GM12878 (cell line): Measurements from ENCODE around the gene ETV2. TPM values are rescaled to one million over a fixed set of nuclear protein-coding genes. Genes with fewer than 3 reads are reported as not detected.

Experiments used
- ATAC-seq: fragments of 200-7000 bp; cut with Tn5 transposase; 3 replicates; pipeline ENCODE4 v1.9.1; 2020; ENCODE audit warnings: mild to moderate bottlenecking, moderate library complexity
- BruUV-seq: library from RNA; stranded (reverse); fragments of 400-500 nt; replicated peaks from 2 replicates; lab custom pipeline; 2021; lab: Mats Ljungman, UMichigan
- CTCF ChIA-PET: fragments of 300-600 bp; sonication (Branson Sonifier 250); formaldehyde crosslinking; extraction: SDS; loops from one replicate; lab custom pipeline; 2021; ENCODE audit warnings: inconsistent platforms; lab: Yijun Ruan, JAX
- POLR2A ChIA-PET: fragments of 350-600 bp; formaldehyde crosslinking; extraction: SDS; loops from one replicate; lab custom pipeline; 2021; ENCODE audit warnings: inconsistent platforms; lab: Charles Lee
- RAD21 ChIA-PET: fragments of 300-600 bp; sonication (Branson Sonifier 250); formaldehyde crosslinking; loops from one replicate; lab custom pipeline; 2023; ENCODE audit warnings: antibody characterized with exemption; ENCODE audit not compliant: unreplicated experiment; lab: Charles Lee
- SMC1A ChIA-PET: fragments of 300-600 bp; sonication (Branson Sonifier 250); formaldehyde crosslinking; loops from one replicate; lab custom pipeline; 2023; ENCODE audit not compliant: unreplicated experiment, uncharacterized antibody; lab: Charles Lee
- DNase-seq: peaks from one replicate; pipeline ENCODE4 v3.0.0-alpha.2; 2011; ENCODE audit warnings: low read depth, low spot score
- FAIRE-seq: peaks from 3 replicates; lab custom pipeline; 2011; peaks lifted over from hg19 to GRCh38; lab: Jason Lieb, UNC
- H2AFZ ChIP-seq: 2 replicates; pipeline ENCODE4 v1.6.0; 2011; ENCODE audit warnings: low read depth, low read length, control low read depth; ENCODE audit not compliant: control insufficient read depth
- H3K27ac ChIP-seq: 2 replicates; pipeline ENCODE4 v1.5.1; 2011; ENCODE audit warnings: control low read depth; ENCODE audit not compliant: control insufficient read depth, insufficient read depth
- H3K27me3 ChIP-seq, 2 experiments: replicated peaks in 1 of 2; 2 replicates each; pipeline versions ENCODE4 v1.6.0 to v1.6.1; 2011; ENCODE audit warnings: low read length in 1 of 2; ENCODE audit not compliant: control insufficient read depth in 2 of 2, insufficient read depth in 2 of 2
- H3K36me3 ChIP-seq, 2 experiments: 2 replicates each; pipeline ENCODE4 v1.5.1; 2011; ENCODE audit warnings: low read length in 1 of 2; ENCODE audit not compliant: control insufficient read depth in 2 of 2, insufficient read depth in 2 of 2
- H3K4me1 ChIP-seq: 2 replicates; pipeline ENCODE4 v1.6.1; 2011; ENCODE audit warnings: mild to moderate bottlenecking, low read length, moderate library complexity, mixed read lengths; ENCODE audit not compliant: control insufficient read depth, insufficient read depth
- H3K4me2 ChIP-seq: 2 replicates; pipeline ENCODE4 v1.6.0; 2011; ENCODE audit warnings: control low read depth; ENCODE audit not compliant: control insufficient read depth, insufficient read depth
- H3K4me3 ChIP-seq: fragments of 200-600 bp; sonication (generic); 2 replicates; pipeline ENCODE4 v1.5.1; 2016
- H3K79me2 ChIP-seq: 2 replicates; pipeline ENCODE4 v1.6.0; 2011; ENCODE audit warnings: low read length; ENCODE audit not compliant: control insufficient read depth, insufficient read depth
- H3K9ac ChIP-seq: 2 replicates; pipeline ENCODE4 v1.8.0; 2011; ENCODE audit warnings: low read length, control low read depth, mixed read lengths; ENCODE audit not compliant: control insufficient read depth, insufficient read depth
- H3K9me3 ChIP-seq: replicated peaks from 3 replicates; pipeline ENCODE4 v1.5.1; 2011; ENCODE audit warnings: mild to moderate bottlenecking, low read length; ENCODE audit not compliant: control insufficient read depth, insufficient read depth
- H4K20me1 ChIP-seq: 2 replicates; pipeline ENCODE4 v1.6.0; 2011; ENCODE audit not compliant: control insufficient read depth, insufficient read depth
- CREB1 ChIP-seq: IDR thresholded peaks from 2 replicates; pipeline ENCODE4 v1.6.1; 2012; ENCODE audit warnings: low read depth, mild to moderate bottlenecking, inconsistent platforms
- E2F8 ChIP-seq: fragments of 450-650 bp; IDR thresholded peaks from 2 replicates; pipeline ENCODE4 v1.6.1; 2018; ENCODE audit warnings: mild to moderate bottlenecking, low read depth, moderate library complexity; ENCODE audit not compliant: partially characterized antibody
- IRF5 ChIP-seq: fragments of 450-650 bp; IDR thresholded peaks from 2 replicates; pipeline ENCODE4 v1.6.1; 2017; ENCODE audit warnings: borderline replicate concordance
- MTA2 ChIP-seq: fragments of 450-650 bp; IDR thresholded peaks from 2 replicates; pipeline ENCODE4 v1.6.1; 2016; ENCODE audit warnings: low read depth, mild to moderate bottlenecking, moderate library complexity
- NFIC ChIP-seq: IDR thresholded peaks from 2 replicates; pipeline ENCODE4 v1.6.1; 2012; ENCODE audit warnings: low read depth, mild to moderate bottlenecking, inconsistent platforms, low read length, moderate library complexity
- POLR2AphosphoS2 ChIP-seq: IDR thresholded peaks from 2 replicates; pipeline ENCODE4 v1.6.1; 2011; ENCODE audit warnings: low read depth, mild to moderate bottlenecking, low read length, improper control_type of control experiment, moderate library complexity
- POU2F2 ChIP-seq: IDR thresholded peaks from 3 replicates; pipeline ENCODE4 v1.6.1; 2011; ENCODE audit warnings: low read depth, mild to moderate bottlenecking, low read length, borderline replicate concordance
- RFX5 ChIP-seq: IDR thresholded peaks from 2 replicates; pipeline ENCODE4 v1.6.1; 2011; ENCODE audit warnings: low read depth, low read length, improper control_type of control experiment
- SPI1 ChIP-seq: IDR thresholded peaks from 2 replicates; pipeline ENCODE4 v1.6.1; 2011; ENCODE audit warnings: low read depth, mild to moderate bottlenecking, low read length, moderate library complexity, borderline replicate concordance; ENCODE audit not compliant: insufficient read depth
- WGBS: methylation state at CpG from one replicate; pipeline ENCODE4 v1.1.6; 2016; ENCODE audit warnings: low lambda C conversion rate; ENCODE audit not compliant: insufficient replicate concordance, insufficient coverage; ENCODE audit errors: missing lambda C conversion rate; 5-methylcytosine and 5-hydroxymethylcytosine counted together
- in situ Hi-C: fragments of 300-500 bp; cut with MboI; formaldehyde crosslinking; loops from 9 replicates; pipeline ENCODE4 v1.14.3; 2018; ENCODE audit warnings: mixed read lengths
- intact Hi-C: fragments of 100-400 bp; cut with micrococcal nuclease; formaldehyde crosslinking; loops from one replicate; pipeline ENCODE4 v1.14.2; 2022; ENCODE audit not compliant: unreplicated experiment
- polyA plus RNA-seq, 11 experiments: library from polyadenylated mRNA; depleted of rRNA in 4 of 11; unstranded in 6 of 11; stranded (reverse) in 5 of 11; fragments of >200 nt; fragmentation: Nextera tagmentation in 4 of 11; fragmentation: Illumina TruSeq in 1 of 11; extraction: Ambion mirVana in 4 of 11; extraction: Trizol in 1 of 11; gene quantifications; 1 replicate in 1 of 11; 2 replicates in 10 of 11; pipeline versions ENCODE4 v1.2.1 to v1.2.3, GENCODE V29; 2011 to 2016; ENCODE audit warnings: inconsistent platforms in 2 of 11, missing spikeins in 2 of 11, low read depth in 1 of 11
- total RNA-seq, 4 experiments: library from RNA; depleted of rRNA in 3 of 4; stranded (reverse); fragments of >200 nt in 3 of 4; fragmentation: Illumina TruSeq in 1 of 4; extraction: Trizol in 1 of 4; gene quantifications; 2 replicates each; pipeline versions ENCODE4 v1.2.1 to v1.2.3, GENCODE V29; 2013 to 2021

ETV2 gene
- total and polyA plus RNA-seq, 10 of the 15 experiments (the other 5 are each of a cell fraction or from before 2014, with no cell fraction given), result 0.10 to 1.4 (median 0.54) TPM; not detected in 1

- peak; percentile 34; the same call in 1 of the 2 replicates for TF ChIP-seq MTA2
- TF ChIP-seq RFX5, result no peak
- ChIA-PET CTCF (interaction anchor here (1.0 to 1.6 kb wide), 4 partner anchors 16 to 102 kb away, joined by 3 to 5 read pairs (median 4); no protein-coding TSS in a partner anchor), POLR2A (interaction anchor here (0.7 to 3.7 kb wide), 7 partner anchors 10 to 103 kb away, joined by 3 to 30 read pairs (median 6); partner anchors contain the start of gene COX6B1), SMC1A (interaction anchor here (0.9 to 2.3 kb wide), 3 partner anchors 12 to 102 kb away, joined by 3 to 8 read pairs (median 4); no protein-coding TSS in a partner anchor), RAD21 (interaction anchor here (0.8 to 1.2 kb wide), 3 partner anchors 36 to 102 kb away, joined by 3 read pairs; partner anchors contain the start of gene COX6B1)
- peak overlapping the region; percentile 95 for H3K9ac ChIP-seq
- DNase-seq (no peak), FAIRE-seq (no peak), ATAC-seq (peak; percentile 9; the same call in 2 of the 3 replicates)
- peak overlapping the region; percentile 52 for H3K4me2 ChIP-seq
- intact Hi-C loops, result loop anchor here (5.0 kb wide), 1 partner anchor 65 kb away; the partner anchor contains the start of gene TMEM147
- 25% methylated on average over 9 of the region's 9 CpGs for WGBS
- peaks cover 4% of the 10 kb centered on the region for H3K79me2 ChIP-seq
- in situ Hi-C loops, result no loop called here
- H3K36me3 ChIP-seq, result no peaks in the 10 kb centered on the region
- H4K20me1 ChIP-seq, result no peaks in the 10 kb centered on the region
- peak overlapping the region; percentile 91 for H2AFZ ChIP-seq
- peaks cover 17% of the 10 kb centered on the region for H3K4me1 ChIP-seq
- peak overlapping the region; percentile 81 for H3K27ac ChIP-seq
- BruUV-seq, result TSS peak; percentile 97
- peaks cover 9% of the 10 kb centered on the region for H3K9me3 ChIP-seq
- H3K4me3 ChIP-seq, result peak overlapping the region; percentile 74; the same call in 1 of the 2 replicates
- no peaks in the 10 kb centered on the region for H3K27me3 ChIP-seq
Measured at GRCh38 chr19:35612224-35612558, 29.4 kb upstream of the ETV2 start.

- Histone ChIP-seq H3K4me3 (peak within 1 kb of the TSS; percentile 74), H3K27ac (peak within 1 kb of the TSS; percentile 81), H3K4me2 (peak within 1 kb of the TSS; percentile 57), H3K9ac (peak within 1 kb of the TSS; percentile 95), H3K36me3 (no peaks in the 10 kb centered on the region), H2AFZ (peak within 1 kb of the TSS; percentile 91), H4K20me1 (no peaks in the 10 kb centered on the region), H3K4me1 (peaks cover 17% of the 10 kb centered on the region), H3K27me3 (no peaks in the 10 kb centered on the region), H3K79me2 (peaks cover 4% of the 10 kb centered on the region), H3K9me3 (peaks cover 7% of the 10 kb centered on the region)
- 2% methylated on average over 47 of the region's 47 CpGs for WGBS
- ChIA-PET RAD21 (interaction anchor here (0.8 to 1.2 kb wide), 3 partner anchors 36 to 102 kb away, joined by 3 read pairs; partner anchors contain the start of gene COX6B1), SMC1A (interaction anchor here (0.6 to 2.3 kb wide), 6 partner anchors 11 to 102 kb away, joined by 3 to 8 read pairs (median 4); no protein-coding TSS in a partner anchor), POLR2A (interaction anchor here (0.7 to 3.7 kb wide), 9 partner anchors 8 to 104 kb away, joined by 3 to 30 read pairs (median 5); partner anchors contain the start of gene COX6B1), CTCF (interaction anchor here (0.7 to 1.6 kb wide), 4 partner anchors 12 to 102 kb away, joined by 3 to 4 read pairs (median 3); no protein-coding TSS in a partner anchor)
- in situ Hi-C loops (no loop called here), intact Hi-C loops (loop anchor here (5.0 kb wide), 1 partner anchor 65 kb away; the partner anchor contains the start of gene TMEM147)
- peak; percentile 92 for ATAC-seq
- DNase-seq, result peak; percentile 70
- peak; percentile 95 for FAIRE-seq
- TSS peak; percentile 73 for BruUV-seq
- TF ChIP-seq POLR2AphosphoS2 (0 out of 2 replicates have a peak, but pooled peaks have one; percentile 38), POU2F2 (peak; percentile 67; the same call in 2 of the 3 replicates), IRF5 (no peak), CREB1 (peak; percentile 100), SPI1 (no peak), E2F8 (peak; percentile 95), NFIC (no peak)
Measured at GRCh38 chr19:35612559-35613321, 28.8 kb upstream of the ETV2 start, which contains the start of gene HAUS5. Gene HAUS5 (plus strand): TSS chr19:35612735. CDS start chr19:35612795, 60 bp downstream.
